Left lung (tissue), 10 donors: ENCODE results near the gene LIMK2. TPM values are rescaled to one million over a fixed set of nuclear protein-coding genes. Genes with fewer than 3 reads are reported as not detected.

Experiments used
- ATAC-seq: fragments of 200-7000 bp; cut with Tn5 transposase; one replicate; pipeline ENCODE4 v1.9.1; 2020; ENCODE audit warnings: moderate library complexity
- DNase-seq, 4 donors: peaks; one replicate each; pipeline ENCODE4 v3.0.0-alpha.2; 2013 to 2020
- H3K27ac ChIP-seq, 2 donors: fragments of 200-600 bp; sonication (generic) in 1 of 2; one replicate each; pipeline versions ENCODE4 v1.5.0 to v1.8.0; 2020 to 2021
- H3K27me3 ChIP-seq, 2 donors: fragments of 200-600 bp; sonication (generic) in 1 of 2; one replicate each; pipeline versions ENCODE4 v1.5.0 to v1.8.0; 2020 to 2021
- H3K36me3 ChIP-seq, 2 donors: fragments of 200-600 bp; sonication (generic) in 1 of 2; one replicate each; pipeline versions ENCODE4 v1.5.0 to v1.8.0; 2020 to 2021
- H3K4me1 ChIP-seq, 2 donors: fragments of 200-600 bp; one replicate each; pipeline ENCODE4 v1.8.0; 2021
- H3K4me3 ChIP-seq, 2 donors: fragments of 200-600 bp; sonication (generic) in 1 of 2; one replicate each; pipeline versions ENCODE4 v1.5.0 to v1.8.0; 2020 to 2021; ENCODE audit warnings: mild to moderate bottlenecking in 1 of 2
- H3K9me3 ChIP-seq, 2 donors: fragments of 200-600 bp; sonication (generic) in 1 of 2; one replicate each; pipeline versions ENCODE4 v1.5.0 to v1.8.0; 2020 to 2021
- CTCF ChIP-seq, 2 donors: fragments of 200-600 bp; sonication (generic) in 1 of 2; IDR thresholded peaks; one replicate each; pipeline versions ENCODE4 v1.5.0 to v1.8.0; 2021; ENCODE audit warnings: antibody characterized with exemption in 2 of 2
- intact Hi-C, 2 donors: fragments of 100-400 bp; cut with DNase I; formaldehyde crosslinking; loops; one replicate each; pipeline versions ENCODE4 v1.11.2 to v1.14.2; 2022
- polyA plus RNA-seq, 6 donors: library from polyadenylated mRNA; unstranded; fragments of 120-200 nt; gene quantifications; one replicate each; pipeline ENCODE4 v1.2.1, GENCODE V29; 2013; ENCODE audit not compliant: insufficient read length in 6 of 6
- total RNA-seq, 2 donors: library from RNA; stranded (reverse); fragmentation: NEBNext Ultra II Directional; extraction: Animal tissue kit (Norgen Biotek cat#: 25700); gene quantifications; one replicate each; pipeline ENCODE4 v1.2.1, GENCODE V29; 2021
- donor health status: DM: no; HTN: yes; CAD: no.
- donor health status: DM: no; HTN: no; CAD: no.

Gene LIMK2
- total and polyA plus RNA-seq, 8 donors: 47.4 to 87.6 (median 53.6) TPM

GRCh38 chr22:31323578-31324550 is 111.8 kb downstream of the LIMK2 start:
- TF ChIP-seq CTCF (IDR thresholded peaks at IDR 0.05): no peak
- intact Hi-C loops: no loop called here
- H3K27ac ChIP-seq: no peak overlapping the region
- DNase-seq: no peak
- H3K27me3 ChIP-seq: no peaks in the 10 kb centered on the region
- no peak overlapping the region for H3K4me3 ChIP-seq
- no peaks in the 10 kb centered on the region for H3K9me3 ChIP-seq
- peaks cover 0 to 38% of the 10 kb centered on the region in 2 donors for H3K36me3 ChIP-seq
- no peaks in the 10 kb centered on the region for H3K4me1 ChIP-seq
- ATAC-seq: no peak

- intact Hi-C loops: no loop called here
- no peaks in the 10 kb centered on the region for H3K4me1 ChIP-seq
- ATAC-seq (no peak), DNase-seq (no peak)
- no peak for TF ChIP-seq CTCF (IDR thresholded peaks at IDR 0.05)
- no peak overlapping the region for H3K27ac ChIP-seq
- H3K4me3 ChIP-seq: no peak overlapping the region
- H3K36me3 ChIP-seq: peaks cover 0 to 68% of the 10 kb centered on the region in 2 donors
- H3K27me3 ChIP-seq: no peaks in the 10 kb centered on the region
- no peaks in the 10 kb centered on the region for H3K9me3 ChIP-seq
Observed at GRCh38 chr22:31326877-31327276, 114.8 kb downstream of the LIMK2 start.

GRCh38 chr22:31327806-31328543 is 115.9 kb downstream of the LIMK2 start:
- no peak for TF ChIP-seq CTCF (IDR thresholded peaks at IDR 0.05)
- H3K36me3 ChIP-seq: peaks cover 0 to 79% of the 10 kb centered on the region in 2 donors
- no peak for ATAC-seq
- H3K27ac ChIP-seq: no peak overlapping the region
- H3K9me3 ChIP-seq: no peaks in the 10 kb centered on the region
- H3K4me1 ChIP-seq: no peaks in the 10 kb centered on the region
- no peak overlapping the region for H3K4me3 ChIP-seq
- no peak for DNase-seq
- no peaks in the 10 kb centered on the region for H3K27me3 ChIP-seq
- intact Hi-C loops: no loop called here

GRCh38 chr22:31328544-31328960 is 116.5 kb downstream of the LIMK2 start:
- ATAC-seq: no peak
- no peak for TF ChIP-seq CTCF (IDR thresholded peaks at IDR 0.05)
- Histone ChIP-seq H3K36me3 (peaks cover 0 to 83% of the 10 kb centered on the region in 2 donors), H3K4me3 (no peak overlapping the region), H3K27me3 (no peaks in the 10 kb centered on the region), H3K9me3 (no peaks in the 10 kb centered on the region), H3K4me1 (no peaks in the 10 kb centered on the region), H3K27ac (no peak overlapping the region)
- no peak for DNase-seq
- intact Hi-C loops: no loop called here

- DNase-seq: no peak
- H3K4me1 ChIP-seq: no peaks in the 10 kb centered on the region
- intact Hi-C loops: no loop called here
- no peaks in the 10 kb centered on the region for H3K27me3 ChIP-seq
- H3K4me3 ChIP-seq: no peak overlapping the region
- TF ChIP-seq CTCF (IDR thresholded peaks at IDR 0.05): no peak
- no peak for ATAC-seq
- no peak overlapping the region for H3K27ac ChIP-seq
- H3K9me3 ChIP-seq: no peaks in the 10 kb centered on the region
- peaks cover 0 to 88% of the 10 kb centered on the region in 2 donors for H3K36me3 ChIP-seq
Observed at GRCh38 chr22:31329029-31329428, 116.9 kb downstream of the LIMK2 start.
